HepG2 (cell line): ENCODE data around the gene DRD1.

Experiments used
- CEBPB ChIP-seq: IDR thresholded peaks from 2 replicates; pipeline ENCODE4 v1.6.1; 2011; ENCODE audit warnings: low read depth, low read length, improper control_type of control experiment, borderline replicate concordance
- FOXK2 ChIP-seq: fragments of 450-650 bp; IDR thresholded peaks from 2 replicates; pipeline ENCODE4 v1.6.1; 2016
- FOXM1 ChIP-seq: sonication (generic); formaldehyde crosslinking; IDR thresholded peaks from 2 replicates; pipeline ENCODE4 v1.5.0; 2020; ENCODE audit warnings: missing genetic modification reagents
- JDP2 ChIP-seq: sonication (generic); formaldehyde crosslinking; IDR thresholded peaks from 2 replicates; pipeline ENCODE4 v1.8.1; 2022; ENCODE audit warnings: missing genetic modification reagents, borderline replicate concordance
- PHB2 ChIP-seq: fragments of 450-650 bp; IDR thresholded peaks from 2 replicates; pipeline ENCODE4 v1.6.1; 2018; ENCODE audit not compliant: partially characterized antibody
- SIN3A ChIP-seq: IDR thresholded peaks from 2 replicates; pipeline ENCODE4 v1.6.1; 2011; ENCODE audit warnings: low read depth, mild to moderate bottlenecking, control low read depth, low read length, borderline replicate concordance
- TCF7L2 ChIP-seq: IDR thresholded peaks from 2 replicates; pipeline ENCODE4 v1.6.1; 2011; ENCODE audit warnings: mild to moderate bottlenecking, low read depth, low read length, moderate library complexity
- ZFP36 ChIP-seq: fragments of 150-350 bp; IDR thresholded peaks from 2 replicates; pipeline ENCODE4 v1.6.1; 2018; ENCODE audit warnings: borderline replicate concordance, low read length, low read depth; ENCODE audit not compliant: partially characterized antibody
- ZNF329 ChIP-seq: sonication (generic); formaldehyde crosslinking; IDR thresholded peaks from 2 replicates; pipeline ENCODE4 v1.9.0; 2021; ENCODE audit warnings: low read depth, mild to moderate bottlenecking, missing genetic modification reagents
- TF ChIP-seq, protein P1 (sequence below): sonication (generic); formaldehyde crosslinking; IDR thresholded peaks from 2 replicates; pipeline ENCODE4 v1.5.0; 2020; ENCODE audit warnings: mild to moderate bottlenecking, missing genetic modification reagents, moderate library complexity

DNA sequence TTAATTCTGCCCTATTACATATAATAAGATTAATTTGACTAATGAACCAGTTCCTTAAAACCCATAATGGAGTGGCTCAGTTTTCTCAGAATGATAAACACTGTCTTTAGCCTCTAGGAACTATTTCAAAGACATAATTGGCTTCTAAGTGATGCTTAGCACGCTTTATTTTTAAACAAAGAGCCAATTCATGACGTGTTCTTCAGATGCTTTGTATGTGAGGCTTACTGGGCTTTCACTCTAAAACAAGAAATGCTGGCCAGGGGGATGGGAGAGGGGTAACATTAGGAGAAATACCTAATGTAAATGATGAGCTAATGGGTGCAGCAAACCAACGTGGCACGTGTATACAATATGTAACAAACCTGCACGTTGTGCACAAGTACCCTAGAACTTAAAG, 26.8 kb upstream of the DRD1 start:
- TF ChIP-seq JDP2 (CRISPR knock-in tag), result no peak
- TF ChIP-seq, protein P1, sequence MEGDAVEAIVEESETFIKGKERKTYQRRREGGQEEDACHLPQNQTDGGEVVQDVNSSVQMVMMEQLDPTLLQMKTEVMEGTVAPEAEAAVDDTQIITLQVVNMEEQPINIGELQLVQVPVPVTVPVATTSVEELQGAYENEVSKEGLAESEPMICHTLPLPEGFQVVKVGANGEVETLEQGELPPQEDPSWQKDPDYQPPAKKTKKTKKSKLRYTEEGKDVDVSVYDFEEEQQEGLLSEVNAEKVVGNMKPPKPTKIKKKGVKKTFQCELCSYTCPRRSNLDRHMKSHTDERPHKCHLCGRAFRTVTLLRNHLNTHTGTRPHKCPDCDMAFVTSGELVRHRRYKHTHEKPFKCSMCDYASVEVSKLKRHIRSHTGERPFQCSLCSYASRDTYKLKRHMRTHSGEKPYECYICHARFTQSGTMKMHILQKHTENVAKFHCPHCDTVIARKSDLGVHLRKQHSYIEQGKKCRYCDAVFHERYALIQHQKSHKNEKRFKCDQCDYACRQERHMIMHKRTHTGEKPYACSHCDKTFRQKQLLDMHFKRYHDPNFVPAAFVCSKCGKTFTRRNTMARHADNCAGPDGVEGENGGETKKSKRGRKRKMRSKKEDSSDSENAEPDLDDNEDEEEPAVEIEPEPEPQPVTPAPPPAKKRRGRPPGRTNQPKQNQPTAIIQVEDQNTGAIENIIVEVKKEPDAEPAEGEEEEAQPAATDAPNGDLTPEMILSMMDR (CRISPR knock-in tag), result no peak
- TF ChIP-seq SIN3A, result no peak
- TF ChIP-seq ZNF329 (CRISPR knock-in tag), result no peak
- TF ChIP-seq TCF7L2, result no peak
- no peak for TF ChIP-seq PHB2
- no peak for TF ChIP-seq ZFP36
- no peak for TF ChIP-seq FOXK2
- TF ChIP-seq CEBPB, result no peak
- TF ChIP-seq FOXM1 (CRISPR knock-in tag), result no peak
